GM18951 (cell line): ENCODE data around the gene CYBA.

Source experiments
- POLR2A ChIP-seq: IDR thresholded peaks from 4 replicates; pipeline ENCODE4 v1.6.1; 2011; ENCODE audit warnings: mild to moderate bottlenecking; ENCODE audit not compliant: insufficient read length, insufficient read depth; ENCODE audit errors: extremely low read depth
- in situ Hi-C: fragments of 300-500 bp; cut with MboI; formaldehyde crosslinking; loops from one replicate; pipeline ENCODE4 v1.12.0; 2022; ENCODE audit warnings: low sequenced_read_pairs, mixed read lengths, inconsistent platforms; ENCODE audit not compliant: unreplicated experiment

CYBA gene

GRCh38 chr16:88631920-88632586, 18.8 kb downstream of the CYBA start:
- no peak for TF ChIP-seq POLR2A
- in situ Hi-C loops = no loop called here

GRCh38 chr16:88631384-88631783, 19.5 kb downstream of the CYBA start:
- TF ChIP-seq POLR2A = no peak
- in situ Hi-C loops = no loop called here

GRCh38 chr16:88630941-88631340, 19.9 kb downstream of the CYBA start:
- in situ Hi-C loops = no loop called here
- TF ChIP-seq POLR2A = no peak

DNA sequence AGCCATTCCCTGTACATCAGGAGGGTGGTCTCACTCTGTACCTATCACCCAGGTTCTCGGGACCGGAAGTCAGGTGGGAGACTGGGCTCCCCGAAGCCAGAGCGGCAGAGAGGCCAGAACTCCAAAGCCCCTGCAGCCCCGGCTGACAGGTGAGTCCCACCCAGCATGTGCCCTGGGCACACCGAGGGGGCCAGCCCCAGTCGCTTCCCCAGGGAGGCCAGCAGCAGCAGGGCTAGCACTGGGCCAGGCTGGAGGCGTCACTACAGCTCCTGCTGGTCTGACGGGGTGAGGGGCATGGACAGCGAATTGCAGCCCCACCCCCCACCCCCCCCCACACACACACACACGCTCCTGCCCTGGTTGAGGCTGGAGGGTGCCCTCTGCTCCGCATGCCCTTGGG, 20.4 kb downstream of the CYBA start:
- TF ChIP-seq POLR2A = no peak
- in situ Hi-C loops = no loop called here

DNA sequence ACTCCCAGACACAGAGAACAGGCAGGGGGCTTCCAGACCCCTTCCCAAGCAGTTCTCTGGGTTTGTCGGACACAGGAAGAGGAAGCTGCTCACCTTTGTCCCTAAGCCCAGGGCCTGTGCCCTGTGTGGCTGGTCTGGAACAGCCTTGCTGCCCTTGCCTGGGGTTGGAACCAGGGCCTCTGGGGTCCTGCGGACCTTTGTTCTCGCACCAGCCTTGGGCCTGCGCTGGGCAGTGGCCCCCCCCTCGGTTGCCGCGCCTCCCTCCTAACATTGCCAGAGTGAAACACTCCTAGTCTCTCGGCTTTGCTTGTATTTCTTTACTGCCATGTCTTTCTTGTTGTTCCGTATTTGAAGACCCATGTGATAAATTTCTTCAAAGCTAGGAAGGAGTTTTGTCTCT, 21.0 kb downstream of the CYBA start:
- in situ Hi-C loops = no loop called here
- no peak for TF ChIP-seq POLR2A

DNA sequence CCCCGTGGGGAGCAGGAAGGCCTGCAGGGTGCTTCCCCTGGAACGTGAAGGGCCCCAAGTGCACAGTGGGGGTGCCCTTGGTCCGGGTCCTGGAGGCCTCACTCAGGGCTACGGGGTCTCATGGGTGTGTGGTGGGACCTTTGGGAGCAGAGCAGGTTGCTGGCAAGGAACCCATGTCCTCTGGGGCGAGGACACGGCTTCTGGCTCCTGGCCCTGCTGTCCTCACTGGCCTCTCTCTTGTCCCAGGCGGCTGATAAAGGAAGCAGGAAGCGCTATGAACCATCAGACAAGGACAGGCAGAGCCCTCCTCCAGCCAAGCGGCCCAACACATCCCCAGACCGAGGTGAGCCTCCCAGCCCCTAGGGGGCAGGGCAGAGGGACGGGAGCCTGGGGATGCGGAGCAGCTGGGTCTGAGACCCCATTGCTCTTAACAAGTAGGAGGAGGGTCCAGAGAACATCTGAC, 22.3 kb downstream of the CYBA start:
- no peak for TF ChIP-seq POLR2A
- in situ Hi-C loops = no loop called here

GRCh38 chr16:88627531-88628411, 23.1 kb downstream of the CYBA start:
- TF ChIP-seq POLR2A = no peak

GRCh38 chr16:88626646-88627045, 24.2 kb downstream of the CYBA start:
- no peak for TF ChIP-seq POLR2A
- in situ Hi-C loops = no loop called here

More at GRCh38 chr16:88627531-88628411, 23.1 kb downstream of the CYBA start:
- in situ Hi-C loops = no loop called here

GRCh38 chr16:88624977-88625576, 25.8 kb downstream of the CYBA start:
- no peak for TF ChIP-seq POLR2A
- in situ Hi-C loops = no loop called here

- no peak for TF ChIP-seq POLR2A
- in situ Hi-C loops = no loop called here
These were observed 26.4 kb downstream of the CYBA start for GRCh38 chr16:88624481-88624880.

DNA sequence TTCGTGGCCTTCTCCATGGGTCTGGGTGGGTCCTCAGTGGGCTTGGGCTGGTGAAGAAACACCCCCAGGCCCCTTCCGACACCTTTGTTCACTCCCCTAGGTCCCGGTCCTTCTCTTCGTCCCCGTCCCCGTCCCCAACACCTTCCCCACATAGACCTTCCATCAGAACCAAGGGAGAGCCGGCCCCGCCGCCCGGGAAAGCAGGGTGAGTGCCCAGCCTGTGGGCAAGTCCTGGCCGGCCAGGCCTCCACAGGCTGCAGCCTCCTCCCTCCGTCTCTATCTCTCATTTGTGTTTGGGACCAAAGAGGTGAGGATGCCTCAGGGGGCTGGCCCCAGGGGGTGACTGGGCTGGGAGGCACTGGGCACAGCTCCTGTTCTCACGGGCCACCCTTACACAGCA, 27.0 kb downstream of the CYBA start:
- TF ChIP-seq POLR2A = no peak
- in situ Hi-C loops = no loop called here

DNA sequence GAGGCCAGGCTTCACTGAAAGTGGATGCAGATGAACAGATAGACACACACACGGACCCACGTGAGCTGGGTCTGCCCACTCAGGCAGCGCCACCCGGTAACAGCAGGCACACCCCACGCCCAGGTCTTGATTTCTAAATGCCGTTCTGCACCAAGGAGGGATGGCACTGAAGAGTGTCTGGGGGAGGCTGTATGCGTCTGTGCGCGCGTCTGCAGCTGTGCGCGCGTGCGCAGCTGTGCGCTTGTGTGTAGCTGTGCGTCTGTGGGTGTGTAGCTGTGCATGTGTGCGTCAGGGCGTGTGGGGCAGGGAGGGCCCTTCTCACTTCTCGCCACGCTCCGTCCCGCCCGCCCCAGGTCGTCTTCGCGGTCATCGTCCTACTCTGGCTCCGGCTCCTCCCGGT, 28.0 kb downstream of the CYBA start:
- in situ Hi-C loops = no loop called here

GRCh38 chr16:88622125-88622524, 28.7 kb downstream of the CYBA start:
- in situ Hi-C loops = no loop called here
- no peak for TF ChIP-seq POLR2A

More for the DNA sequence above, 28.0 kb downstream of the CYBA start:
- no peak for TF ChIP-seq POLR2A
